Hypothalamus (tissue), 51 donors: ENCODE measurements around the gene CFAP92.

ENCODE experiments used
- DNase-seq, 51 donors: peaks; one replicate each; lab custom pipeline; 2025; lab: John Stamatoyannopoulos, UW

CFAP92 gene

GRCh38 chr3:129006864-129007263, 13.0 kb upstream of the CFAP92 start:
- DNase-seq: no peak

- no peak for DNase-seq
These were observed 11.8 kb upstream of the CFAP92 start for GRCh38 chr3:129005526-129006303.

- no peak for DNase-seq
These were observed 10.9 kb upstream of the CFAP92 start for GRCh38 chr3:129004639-129005295.

GRCh38 chr3:129003578-129004112, 9.8 kb upstream of the CFAP92 start:
- peak in 2 of 51 donors; percentile 21 for DNase-seq

- DNase-seq: no peak
These were observed 9.0 kb upstream of the CFAP92 start for GRCh38 chr3:129002573-129003569.

GRCh38 chr3:129001806-129002572, 8.1 kb upstream of the CFAP92 start:
- DNase-seq: no peak

GRCh38 chr3:129001101-129001805, 7.4 kb upstream of the CFAP92 start, which contains the start of gene EFCC1:
TSS of gene EFCC1 (plus strand) at chr3:129001304. CDS start at chr3:129001629, 325 bp downstream.
- DNase-seq: peak in 1 of 51 donors; percentile 12

GRCh38 chr3:129000742-129001100, 6.8 kb upstream of the CFAP92 start:
- no peak for DNase-seq

GRCh38 chr3:128999102-128999501, 5.2 kb upstream of the CFAP92 start:
- no peak for DNase-seq

- DNase-seq: no peak
These were observed 4.7 kb upstream of the CFAP92 start for GRCh38 chr3:128998561-128998960.

GRCh38 chr3:128997486-128998133, 3.7 kb upstream of the CFAP92 start:
- no peak for DNase-seq

- no peak for DNase-seq
These were observed 2.9 kb upstream of the CFAP92 start for GRCh38 chr3:128996726-128997125.

GRCh38 chr3:128996200-128996599, 2.3 kb upstream of the CFAP92 start:
- no peak for DNase-seq

- no peak for DNase-seq
These were observed 1.9 kb upstream of the CFAP92 start for GRCh38 chr3:128995737-128996136.

- no peak for DNase-seq
These were observed 988 bp upstream of the CFAP92 start for GRCh38 chr3:128994581-128995546.

GRCh38 chr3:128994173-128994512, 267 bp upstream of the CFAP92 start:
- DNase-seq: no peak

- DNase-seq: peak in 2 of 51 donors; percentile 21 to 33
These were observed 883 bp downstream of the CFAP92 start for GRCh38 chr3:128992926-128993460.
